Activated T-cell treated with anti-CD3 and anti-CD28 coated beads for 4 hours (primary cell): ENCODE measurements around the gene POMT2.
"Not testable (repeated sequence)": the region's sequence is repeated elsewhere in the genome, so short reads cannot be mapped to it uniquely, and the experiment has no call there.

ENCODE experiments used
- DNase-seq: peaks from one replicate; pipeline ENCODE4 v3.0.0-alpha.2; 2020

POMT2 gene

GRCh38 chr14:77290705-77291104 is 30.0 kb downstream of the POMT2 start:
- no peak for DNase-seq

- DNase-seq, result no peak
These were observed 34.1 kb downstream of the POMT2 start for GRCh38 chr14:77286576-77286975.

- DNase-seq, result no peak
These were observed 36.2 kb downstream of the POMT2 start for GRCh38 chr14:77284466-77284865.

DNA sequence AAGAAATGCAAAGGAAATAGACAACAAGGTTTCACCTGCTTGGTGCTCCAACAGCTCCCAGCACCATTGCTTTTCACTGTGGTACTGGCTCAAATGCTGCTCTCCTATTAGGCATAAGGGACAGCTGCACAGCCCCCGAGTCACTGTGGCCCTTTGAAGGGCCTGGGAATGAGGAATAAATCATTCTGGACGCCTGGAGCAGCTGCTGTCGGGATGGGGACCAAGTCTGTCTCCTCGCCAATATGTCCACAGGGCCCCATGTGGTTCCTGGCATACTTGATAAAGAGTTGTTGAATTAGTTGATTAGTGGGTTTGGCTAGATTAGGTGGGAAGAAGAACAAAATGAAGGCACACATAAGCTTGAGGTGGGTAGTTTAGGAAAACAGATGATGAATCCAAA is 36.6 kb downstream of the POMT2 start:
- no peak for DNase-seq

GRCh38 chr14:77281852-77282410 is 38.8 kb downstream of the POMT2 start:
- DNase-seq, result no peak

GRCh38 chr14:77280921-77281320 is 39.8 kb downstream of the POMT2 start:
- not testable (repeated sequence) for DNase-seq

- no peak for DNase-seq
These were observed 41.0 kb downstream of the POMT2 start for GRCh38 chr14:77279719-77280118.

DNA sequence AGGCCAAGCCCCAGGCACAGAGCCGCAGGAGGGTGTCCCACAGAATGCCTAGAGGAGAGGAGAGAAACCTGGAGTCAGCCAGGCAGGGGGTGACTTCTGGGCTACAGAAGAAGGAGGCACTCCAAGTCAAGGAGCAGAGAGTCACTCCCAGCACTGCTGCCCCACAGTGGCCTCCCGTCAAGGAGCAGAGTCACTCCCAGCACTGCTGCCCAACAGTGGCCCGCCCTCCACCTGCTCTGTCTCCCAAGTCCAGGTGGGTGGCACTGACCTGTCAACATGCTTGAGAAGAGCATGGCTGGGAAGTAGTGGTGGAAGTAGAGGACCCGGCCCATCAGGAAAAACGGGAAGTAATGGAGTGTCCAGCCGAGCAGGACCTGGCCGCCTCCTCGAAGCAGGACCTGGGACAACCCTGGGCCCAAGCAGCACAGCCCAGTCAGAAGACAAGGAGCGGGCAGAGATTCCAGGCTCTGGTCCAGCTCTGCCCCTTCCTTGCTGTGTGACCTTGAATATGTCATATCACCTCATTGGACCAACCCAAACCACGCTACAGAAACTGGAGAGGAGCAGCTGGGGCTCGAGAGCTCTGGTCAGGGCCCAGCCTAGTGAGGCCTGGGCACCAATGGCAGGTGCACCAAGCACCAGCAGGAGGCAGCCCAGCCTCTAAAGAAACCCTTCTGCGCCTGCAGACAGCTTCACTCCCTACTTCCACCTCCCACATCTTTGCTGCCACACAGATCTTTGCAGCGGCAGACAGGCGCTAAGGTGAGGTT is 42.0 kb downstream of the POMT2 start:
- DNase-seq, result no peak

DNA sequence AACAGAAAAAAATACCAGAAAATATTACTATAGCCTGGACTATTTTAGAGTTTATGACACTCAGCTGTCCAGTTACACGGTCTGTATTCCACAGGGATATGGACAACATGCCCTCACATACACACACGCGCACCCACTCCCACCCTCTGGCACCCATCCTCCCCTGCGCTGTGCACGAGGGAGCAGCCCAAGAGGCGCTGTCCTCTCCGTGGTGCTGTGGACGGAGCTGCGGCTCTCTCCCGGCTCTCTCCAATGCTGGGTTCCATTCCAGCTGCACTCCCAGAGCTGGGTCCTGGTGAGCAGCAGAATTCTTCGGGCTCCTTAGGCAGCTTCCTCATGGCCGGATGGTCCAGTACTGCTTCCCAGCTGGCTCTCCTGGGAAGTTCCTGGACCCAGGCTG is 43.7 kb downstream of the POMT2 start:
- no peak for DNase-seq

DNA sequence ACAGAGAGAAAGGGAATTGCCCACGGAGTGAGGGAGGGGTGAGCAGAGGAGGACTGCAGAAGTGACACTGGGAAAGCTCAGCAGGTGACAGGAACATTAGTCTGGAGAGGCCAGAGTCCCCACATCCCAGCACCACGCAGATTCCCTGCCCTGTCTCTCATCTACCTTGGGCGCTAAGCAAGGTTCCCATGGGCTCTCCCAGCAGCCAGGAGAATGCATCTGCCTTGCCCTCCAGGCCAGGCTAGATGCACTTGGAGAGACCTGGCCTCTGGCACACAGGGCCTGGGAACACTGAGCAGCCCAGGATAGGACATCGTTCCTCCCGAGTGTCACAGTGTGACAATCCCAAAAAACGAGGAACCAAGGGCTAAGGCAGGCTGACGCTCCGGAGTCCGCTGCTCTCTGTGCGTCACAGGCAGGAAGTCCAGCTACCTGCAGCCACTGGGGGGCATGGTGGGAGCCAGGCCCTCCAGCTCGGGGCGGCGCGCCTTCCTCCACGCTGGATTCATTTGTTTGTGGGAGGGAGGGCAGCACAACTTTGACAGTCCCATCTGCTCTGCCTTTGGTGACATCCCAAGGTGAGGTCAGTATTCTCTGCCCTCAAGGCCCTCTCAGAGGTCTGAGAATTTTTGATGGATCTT is 44.3 kb downstream of the POMT2 start:
- DNase-seq, result no peak

DNA sequence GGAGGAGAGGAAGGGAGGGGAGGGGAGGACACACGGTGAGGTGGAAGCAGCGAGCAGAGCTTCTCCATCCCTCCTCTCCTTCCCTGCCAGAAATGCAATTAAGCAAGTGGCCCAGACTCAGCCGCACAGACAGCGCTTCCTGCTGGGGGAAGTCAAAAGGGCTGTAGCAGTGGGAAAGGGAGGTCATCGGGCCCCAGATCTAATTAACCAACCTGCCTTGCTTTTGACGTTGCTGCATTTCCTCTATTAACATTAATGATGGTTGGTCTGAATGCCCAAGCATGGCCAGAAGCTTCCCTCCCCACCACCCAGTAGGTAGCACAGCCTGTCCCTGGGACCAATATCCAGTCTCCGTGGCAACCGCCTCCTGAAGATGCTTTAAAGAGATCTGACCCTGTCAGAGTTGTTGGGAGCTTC is 45.1 kb downstream of the POMT2 start:
- DNase-seq, result no peak

- DNase-seq, result no peak
These were observed 45.6 kb downstream of the POMT2 start for GRCh38 chr14:77275041-77275580.

- DNase-seq, result no peak
These were observed 46.9 kb downstream of the POMT2 start for GRCh38 chr14:77273796-77274195.

DNA sequence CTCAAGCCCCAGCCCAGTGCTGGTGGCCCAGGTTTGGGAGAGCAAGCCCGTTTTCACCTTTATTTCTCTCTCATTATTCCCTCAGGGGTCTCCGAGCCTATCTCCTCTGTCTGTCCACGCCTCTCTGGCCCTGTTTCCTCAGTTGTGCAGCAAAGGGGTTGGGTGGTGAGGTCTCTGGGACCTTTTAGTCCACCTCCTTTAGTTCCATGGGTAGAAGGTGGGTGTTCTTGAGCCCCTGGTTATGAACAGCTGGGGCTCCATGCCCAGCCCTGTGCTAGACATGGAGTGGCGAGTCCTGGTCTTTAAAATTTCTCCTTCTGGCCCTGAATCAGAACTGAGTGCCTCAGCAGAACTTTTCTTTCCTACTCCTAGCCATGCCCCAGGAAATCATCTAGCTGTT is 48.4 kb downstream of the POMT2 start:
- DNase-seq, result no peak

DNA sequence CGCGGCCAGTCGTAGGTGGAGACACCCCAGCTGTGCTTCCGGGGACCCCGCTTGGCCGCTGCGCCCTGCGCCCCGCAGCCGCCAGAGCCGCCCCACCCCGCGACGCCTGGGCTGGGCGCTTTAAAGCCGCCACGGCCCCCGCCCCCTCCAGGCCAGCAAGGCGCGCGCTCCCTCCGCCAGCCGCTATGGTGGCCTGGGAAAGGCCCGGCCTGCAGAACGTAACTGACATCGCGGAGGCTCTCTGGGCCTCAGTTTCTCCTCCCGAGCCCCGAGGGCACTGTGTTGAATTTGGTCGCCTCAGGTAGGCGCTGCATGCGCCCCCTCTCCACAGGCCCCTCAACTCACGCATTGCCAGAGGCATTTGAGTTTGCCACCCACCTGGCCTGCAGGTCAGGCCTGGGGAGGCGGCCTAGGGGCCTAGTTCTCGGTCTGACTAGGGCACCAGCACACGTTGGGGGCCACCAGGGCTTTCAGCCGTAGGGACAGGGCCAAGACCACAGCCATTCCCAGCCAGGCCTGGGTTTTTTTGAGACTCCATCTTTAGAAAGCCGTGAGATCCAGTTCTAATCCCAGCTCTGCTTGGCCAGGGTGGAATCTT is 49.5 kb downstream of the POMT2 start, which contains the start of gene NGB:
TSS of gene NGB (minus strand) at position 94 of the 598 bp plus-strand sequence. CDS start 269 bp downstream, outside the sequence.
- no peak for DNase-seq

DNA sequence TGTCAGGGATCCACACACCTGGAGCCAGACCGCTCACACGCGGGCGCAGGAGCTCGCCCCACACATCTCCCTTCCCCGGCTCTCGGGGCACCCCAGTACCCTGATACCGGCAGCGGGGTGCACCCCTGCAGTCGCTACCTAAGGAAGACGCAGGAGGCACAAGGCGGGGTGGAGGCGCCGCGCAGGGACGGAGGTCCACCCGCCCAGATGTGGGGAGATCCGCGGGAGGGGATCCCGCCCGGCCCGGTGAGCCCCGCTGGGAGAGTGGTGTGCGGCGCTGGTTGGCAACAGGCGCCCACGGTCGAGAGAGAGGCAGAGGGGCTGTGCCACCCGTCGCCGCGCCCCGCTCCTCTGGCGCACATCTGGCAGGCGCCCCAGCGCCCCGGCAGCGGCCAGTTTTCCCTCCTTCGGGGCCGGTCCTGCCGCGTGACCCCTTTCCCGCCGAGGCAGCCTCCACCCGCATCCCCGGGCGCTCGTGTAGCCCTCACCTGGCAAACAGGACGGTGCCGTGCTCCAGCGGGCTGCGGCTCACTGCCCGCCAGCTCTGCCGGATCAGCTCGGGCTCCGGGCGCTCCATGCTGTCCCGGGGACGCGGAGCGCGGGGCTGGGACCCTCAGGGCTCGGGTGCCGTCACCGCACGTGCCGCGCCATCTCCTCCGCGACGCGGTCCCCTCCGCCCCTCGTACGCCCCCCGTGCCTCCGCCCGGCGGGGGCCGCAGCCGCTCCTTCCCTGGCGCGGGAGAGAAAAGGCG is 50.1 kb downstream of the POMT2 start:
- DNase-seq, result no peak

- no peak for DNase-seq
These were observed 51.6 kb downstream of the POMT2 start for GRCh38 chr14:77268989-77269600.

DNA sequence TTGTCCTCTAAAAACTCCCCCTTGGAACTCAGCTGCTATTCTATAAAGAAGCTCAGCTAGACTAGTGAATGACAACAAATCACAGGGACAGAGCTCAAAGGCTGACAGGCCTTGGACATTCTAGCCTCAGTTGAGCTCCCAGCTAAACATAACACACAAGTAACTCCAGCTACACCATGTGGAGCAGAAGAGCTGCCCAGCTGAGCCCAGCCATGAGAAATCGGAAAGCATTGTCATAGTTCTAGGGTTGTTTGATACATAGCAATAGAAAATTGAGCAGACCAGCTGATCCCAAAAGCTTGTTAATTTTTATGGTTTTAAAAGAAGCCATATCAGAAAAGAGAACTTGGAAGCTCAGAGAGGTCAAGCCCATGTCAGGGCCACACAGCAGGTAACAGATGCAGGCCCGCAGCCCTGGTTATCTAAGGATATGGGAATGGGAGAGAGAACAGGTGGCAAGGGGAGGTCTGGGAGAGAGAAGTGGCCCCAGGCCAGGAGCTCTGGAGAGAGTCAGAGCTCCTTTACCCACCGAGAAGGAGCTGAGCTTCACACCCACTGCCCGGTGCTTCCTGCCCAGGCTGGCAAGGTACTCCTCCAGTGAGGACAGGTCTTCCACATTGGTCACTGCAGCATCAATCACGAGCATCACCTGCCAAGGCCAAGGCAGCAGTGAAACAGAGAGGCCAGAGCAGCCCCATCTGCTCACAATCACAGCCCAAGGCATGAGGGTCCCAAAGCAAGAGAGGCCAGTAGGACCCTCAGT is 52.6 kb downstream of the POMT2 start:
- DNase-seq, result no peak

DNA sequence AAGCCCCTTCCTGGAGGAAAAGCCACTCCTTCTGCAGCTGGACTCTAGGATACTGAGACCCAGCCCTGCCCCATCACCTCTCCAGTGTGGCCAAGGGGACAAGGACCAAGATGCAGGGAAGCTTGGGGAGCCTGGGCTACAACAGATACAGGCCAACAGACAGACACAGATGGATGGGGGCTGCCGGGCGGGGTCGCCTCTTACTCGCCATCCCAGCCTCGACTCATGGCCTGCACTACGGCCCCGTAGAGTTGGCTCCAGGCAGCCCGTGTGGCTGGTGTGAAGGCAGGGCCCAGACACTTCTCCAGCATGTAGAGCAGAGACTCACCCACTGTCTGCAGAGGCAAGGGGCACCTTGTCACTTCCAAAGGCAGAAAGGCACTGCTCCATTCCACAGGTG is 54.3 kb downstream of the POMT2 start:
- no peak for DNase-seq

GRCh38 chr14:77265561-77266335 is 54.9 kb downstream of the POMT2 start:
- DNase-seq, result no peak

DNA sequence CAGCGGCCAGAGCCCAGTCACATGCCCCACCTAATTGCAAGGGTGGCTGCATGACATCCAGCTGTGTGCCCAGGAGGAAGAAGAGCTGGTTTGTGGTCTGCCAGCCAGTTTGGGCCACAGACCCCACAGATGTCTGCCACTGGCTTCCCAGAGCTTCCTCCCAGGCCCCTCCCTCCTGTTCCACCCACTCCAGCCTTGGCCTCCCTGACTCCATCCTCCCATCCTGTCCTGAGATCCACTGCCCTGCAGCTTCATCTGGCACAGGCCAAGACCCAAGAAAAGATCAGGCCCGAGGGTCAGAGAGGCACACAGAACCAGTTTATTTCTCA is 55.5 kb downstream of the POMT2 start:
- DNase-seq, result no peak
